Upper lobe of left lung (tissue), 6 donors: Measurements from ENCODE around the gene ARVCF. TPM values are rescaled to one million over a fixed set of nuclear protein-coding genes. Genes with fewer than 3 reads are reported as not detected.
A peak's percentile ranks its signal among the peaks of the same experiment; 100 is the strongest.

Experiments used
- ATAC-seq, 2 donors: fragments of 200-7000 bp; cut with Tn5 transposase; one replicate each; pipeline ENCODE4 v1.9.1; 2022; ENCODE audit warnings: mild to moderate bottlenecking in 2 of 2, moderate library complexity in 2 of 2; ENCODE audit not compliant: low FRiP score in 2 of 2
- DNase-seq, 2 donors: peaks; one replicate each; pipeline ENCODE4 v3.0.0-alpha.2; 2019 to 2020
- H3K27ac ChIP-seq, 4 donors: fragments of 200-600 bp; sonication (generic); one replicate each; pipeline ENCODE4 v1.5.1; 2016 to 2019
- H3K27me3 ChIP-seq, 4 donors: fragments of 200-600 bp; sonication (generic); one replicate each; pipeline ENCODE4 v1.5.1; 2017 to 2019
- H3K36me3 ChIP-seq, 4 donors: fragments of 200-600 bp; sonication (generic); one replicate each; pipeline ENCODE4 v1.5.1; 2016 to 2019
- H3K4me1 ChIP-seq, 4 donors: fragments of 200-600 bp; sonication (generic); one replicate each; pipeline ENCODE4 v1.5.1; 2018 to 2019
- H3K4me3 ChIP-seq, 4 donors: fragments of 200-600 bp; sonication (generic); one replicate each; pipeline ENCODE4 v1.5.1; 2017 to 2019; ENCODE audit warnings: mild to moderate bottlenecking in 2 of 4, moderate library complexity in 1 of 4
- H3K9me3 ChIP-seq, 4 donors: fragments of 200-600 bp; sonication (generic); one replicate each; pipeline ENCODE4 v1.5.1; 2018 to 2019
- EP300 ChIP-seq, 4 donors: sonication (generic); formaldehyde crosslinking; IDR thresholded peaks; one replicate each; pipeline ENCODE4 v1.5.1; 2017; ENCODE audit warnings: antibody characterized with exemption in 4 of 4, control low read depth in 2 of 4
- POLR2A ChIP-seq, 4 donors: fragments of 450-650 bp; IDR thresholded peaks; one replicate each; pipeline ENCODE4 v1.5.1; 2016 to 2017; ENCODE audit warnings: antibody characterized with exemption in 4 of 4, mild to moderate bottlenecking in 2 of 4
- POLR2AphosphoS5 ChIP-seq, 2 donors: sonication (generic); formaldehyde crosslinking; IDR thresholded peaks; one replicate each; pipeline ENCODE4 v1.5.1; 2017; ENCODE audit warnings: antibody characterized with exemption in 2 of 2
- WGBS, 2 donors: methylation state at CpG; one replicate each; pipeline ENCODE4 v1.1.5; 2017 to 2018; 5-methylcytosine and 5-hydroxymethylcytosine counted together
- total RNA-seq, 6 donors: library from RNA; depleted of rRNA in 4 of 6; stranded (reverse); fragments of >200 nt in 4 of 6; gene quantifications; one replicate each; pipeline versions ENCODE4 v1.1.0 to v1.2.1, GENCODE V29; 2016 to 2021
- TF ChIP-seq, protein P1 (sequence below), 6 experiments: fragments of 450-650 bp in 4 of 6; fragments of 200-600 bp in 2 of 6; sonication (generic) in 2 of 6; IDR thresholded peaks; one replicate each; pipeline ENCODE4 v1.5.1; 2016 to 2019; ENCODE audit warnings: antibody characterized with exemption in 6 of 6
- donor health status: DM: no; HTN: no; CAD: no; lungs with moderate emphysema.
- donor health status: DM: no; HTN: yes; CAD: no; lungs with severe emphysema.

Gene ARVCF
- total RNA-seq, 6 donors from 2014 or later: 18.5 to 54.5 (median 22.8) TPM

DNA sequence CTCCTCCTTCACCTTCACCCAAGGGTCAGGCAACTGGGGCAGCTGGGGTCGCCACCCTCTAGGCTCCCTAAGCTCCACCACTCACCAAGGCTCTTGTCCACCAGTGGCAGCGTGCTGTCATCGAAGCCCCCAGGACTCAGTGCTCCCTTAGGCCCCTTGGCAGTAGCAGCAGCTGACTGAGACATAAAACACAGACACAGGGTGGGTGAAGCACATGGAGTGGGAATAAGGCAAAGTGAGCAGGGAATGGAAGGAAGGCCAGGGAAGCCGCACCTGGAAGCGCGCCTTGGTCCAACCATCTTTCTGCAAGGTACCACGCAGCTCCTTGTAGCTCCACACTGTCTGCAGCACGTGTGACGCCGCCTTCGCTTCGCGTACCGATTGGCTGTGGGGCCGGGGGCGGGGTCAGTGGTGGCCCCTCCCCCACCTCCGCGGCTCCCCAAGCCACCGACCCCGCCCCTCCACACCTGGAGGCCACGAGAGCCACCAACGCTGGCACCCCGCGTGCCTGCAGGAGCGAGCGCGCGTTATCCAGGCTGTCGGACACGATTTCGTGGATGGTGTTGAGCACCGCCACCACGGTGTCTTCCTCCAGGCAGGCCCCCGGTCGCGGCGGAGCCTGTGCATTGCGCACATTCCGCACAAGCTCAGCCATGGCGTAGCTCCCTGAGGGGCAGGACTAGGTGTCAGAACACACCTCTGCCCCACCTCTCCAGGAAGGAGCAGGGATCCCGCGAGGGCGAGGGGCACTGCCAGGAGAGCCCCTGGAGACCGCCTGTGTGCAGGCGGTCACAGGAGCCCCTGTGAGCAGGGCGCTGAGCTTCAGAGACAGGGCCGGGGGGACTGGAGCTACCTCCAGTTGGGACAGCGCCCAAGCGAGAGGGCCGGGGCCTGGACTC is 43.7 kb downstream of the ARVCF start:
- 93% methylated on average over 12 to 48 of the region's 50 CpGs for WGBS, 2 donors
- peaks cover 5 to 51% (median 23%) of the 10 kb centered on the region in 4 donors for H3K36me3 ChIP-seq
- no peak overlapping the region for H3K27ac ChIP-seq
- no peaks in the 10 kb centered on the region for H3K27me3 ChIP-seq
- H3K9me3 ChIP-seq: no peaks in the 10 kb centered on the region
- DNase-seq (peak in 1 of 2 donors; percentile 84), ATAC-seq (no peak)
- no peak for TF ChIP-seq POLR2AphosphoS5 (IDR thresholded peaks at IDR 0.05)
- TF ChIP-seq, protein P1, sequence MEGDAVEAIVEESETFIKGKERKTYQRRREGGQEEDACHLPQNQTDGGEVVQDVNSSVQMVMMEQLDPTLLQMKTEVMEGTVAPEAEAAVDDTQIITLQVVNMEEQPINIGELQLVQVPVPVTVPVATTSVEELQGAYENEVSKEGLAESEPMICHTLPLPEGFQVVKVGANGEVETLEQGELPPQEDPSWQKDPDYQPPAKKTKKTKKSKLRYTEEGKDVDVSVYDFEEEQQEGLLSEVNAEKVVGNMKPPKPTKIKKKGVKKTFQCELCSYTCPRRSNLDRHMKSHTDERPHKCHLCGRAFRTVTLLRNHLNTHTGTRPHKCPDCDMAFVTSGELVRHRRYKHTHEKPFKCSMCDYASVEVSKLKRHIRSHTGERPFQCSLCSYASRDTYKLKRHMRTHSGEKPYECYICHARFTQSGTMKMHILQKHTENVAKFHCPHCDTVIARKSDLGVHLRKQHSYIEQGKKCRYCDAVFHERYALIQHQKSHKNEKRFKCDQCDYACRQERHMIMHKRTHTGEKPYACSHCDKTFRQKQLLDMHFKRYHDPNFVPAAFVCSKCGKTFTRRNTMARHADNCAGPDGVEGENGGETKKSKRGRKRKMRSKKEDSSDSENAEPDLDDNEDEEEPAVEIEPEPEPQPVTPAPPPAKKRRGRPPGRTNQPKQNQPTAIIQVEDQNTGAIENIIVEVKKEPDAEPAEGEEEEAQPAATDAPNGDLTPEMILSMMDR (IDR thresholded peaks at IDR 0.05): no peak
- TF ChIP-seq EP300 (IDR thresholded peaks at IDR 0.05): no peak
- TF ChIP-seq POLR2A (IDR thresholded peaks at IDR 0.05): no peak
- H3K4me1 ChIP-seq: peaks cover 16 to 30% (median 24%) of the 10 kb centered on the region in 4 donors
- no peak overlapping the region for H3K4me3 ChIP-seq

DNA sequence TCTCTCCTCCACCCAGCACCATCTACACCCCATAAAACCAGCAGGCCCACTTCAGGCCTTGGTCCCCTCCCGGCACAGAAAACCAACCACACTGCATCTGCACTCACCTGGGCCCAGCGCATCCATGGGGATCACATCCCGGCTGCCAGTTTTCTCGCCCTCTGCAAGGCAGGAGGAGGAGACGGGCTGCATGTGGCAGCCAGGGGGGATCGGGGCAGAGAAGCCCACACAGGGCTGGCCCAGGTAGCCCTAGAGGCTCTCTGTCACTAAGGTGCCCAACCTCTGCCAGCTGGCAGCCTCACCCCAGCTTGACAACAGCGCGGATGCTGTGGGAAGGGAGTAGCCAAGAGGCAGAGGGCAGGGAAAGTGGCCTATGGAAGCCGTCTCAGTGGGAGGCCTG is 44.4 kb downstream of the ARVCF start:
- H3K4me1 ChIP-seq: peaks cover 16 to 30% (median 24%) of the 10 kb centered on the region in 4 donors
- WGBS, 2 donors: 71 to 87% methylated on average over 9 of the region's 9 CpGs
- H3K27me3 ChIP-seq: no peaks in the 10 kb centered on the region
- peak in 1 of 2 donors; percentile 36 for DNase-seq
- H3K27ac ChIP-seq: peak overlapping the region in 2 of 4 donors; percentile 3 to 33
- no peak for TF ChIP-seq POLR2AphosphoS5 (IDR thresholded peaks at IDR 0.05)
- no peak for TF ChIP-seq EP300 (IDR thresholded peaks at IDR 0.05)
- TF ChIP-seq, protein P1 (IDR thresholded peaks at IDR 0.05): no peak
- TF ChIP-seq POLR2A (IDR thresholded peaks at IDR 0.05): no peak
- no peak for ATAC-seq
- no peak overlapping the region for H3K4me3 ChIP-seq
- H3K9me3 ChIP-seq: no peaks in the 10 kb centered on the region
- H3K36me3 ChIP-seq: peaks cover 5 to 58% (median 25%) of the 10 kb centered on the region in 4 donors

DNA sequence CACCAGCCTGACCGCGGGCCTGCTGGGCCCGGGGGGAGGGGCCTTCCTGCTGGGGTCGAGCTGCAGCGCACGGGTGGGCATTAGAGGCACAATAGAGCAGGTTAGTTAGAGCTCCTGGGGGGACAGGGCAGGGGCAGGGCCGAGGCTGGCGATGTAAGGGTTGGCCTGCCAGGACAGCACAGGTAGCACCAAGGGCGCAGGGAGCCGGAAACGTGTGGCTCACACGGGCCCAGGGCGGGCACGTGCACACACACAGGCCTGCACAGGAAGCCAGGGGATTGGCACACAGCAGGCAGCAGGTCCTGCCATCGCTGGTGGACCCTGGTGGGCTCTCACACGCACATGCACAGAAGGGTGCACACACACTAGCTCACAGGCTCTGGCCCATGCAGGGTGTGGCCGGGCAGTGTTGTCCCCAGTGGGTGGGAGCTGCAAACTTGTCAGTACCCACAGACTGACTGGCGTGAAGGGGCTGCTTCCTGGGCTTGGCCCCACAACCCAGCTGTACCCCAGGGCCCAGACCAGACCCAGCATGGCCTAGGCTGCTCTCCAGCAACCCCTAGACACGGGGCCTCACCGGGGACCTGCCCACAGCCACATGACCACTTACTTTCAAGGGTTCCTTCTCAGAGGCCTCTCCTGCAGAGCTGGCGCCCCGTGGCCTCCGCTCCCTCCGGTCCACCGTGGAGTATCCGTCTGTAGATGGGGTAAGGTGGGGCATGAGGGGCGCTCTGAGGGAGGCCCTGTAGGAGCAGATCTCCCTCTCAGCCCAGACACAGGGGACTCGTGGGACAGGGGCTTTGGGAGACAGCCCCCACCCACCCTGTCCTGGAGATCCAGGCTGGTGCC is 45.1 kb downstream of the ARVCF start:
- peaks cover 16 to 30% (median 24%) of the 10 kb centered on the region in 4 donors for H3K4me1 ChIP-seq
- H3K36me3 ChIP-seq: peaks cover 5 to 65% (median 28%) of the 10 kb centered on the region in 4 donors
- H3K4me3 ChIP-seq: no peak overlapping the region
- 44 to 57% methylated on average over 19 to 27 of the region's 28 CpGs for WGBS, 2 donors
- no peaks in the 10 kb centered on the region for H3K27me3 ChIP-seq
- peak in 1 of 4 donors; percentile 8 for TF ChIP-seq POLR2A (IDR thresholded peaks at IDR 0.05)
- TF ChIP-seq, protein P1 (IDR thresholded peaks at IDR 0.05): no peak
- H3K27ac ChIP-seq: peak overlapping the region in 3 of 4 donors; percentile 2 to 33 (median 3)
- DNase-seq: peak; percentile 75 to 80
- ATAC-seq: peak in 1 of 2 donors; percentile 61
- H3K9me3 ChIP-seq: no peaks in the 10 kb centered on the region

DNA sequence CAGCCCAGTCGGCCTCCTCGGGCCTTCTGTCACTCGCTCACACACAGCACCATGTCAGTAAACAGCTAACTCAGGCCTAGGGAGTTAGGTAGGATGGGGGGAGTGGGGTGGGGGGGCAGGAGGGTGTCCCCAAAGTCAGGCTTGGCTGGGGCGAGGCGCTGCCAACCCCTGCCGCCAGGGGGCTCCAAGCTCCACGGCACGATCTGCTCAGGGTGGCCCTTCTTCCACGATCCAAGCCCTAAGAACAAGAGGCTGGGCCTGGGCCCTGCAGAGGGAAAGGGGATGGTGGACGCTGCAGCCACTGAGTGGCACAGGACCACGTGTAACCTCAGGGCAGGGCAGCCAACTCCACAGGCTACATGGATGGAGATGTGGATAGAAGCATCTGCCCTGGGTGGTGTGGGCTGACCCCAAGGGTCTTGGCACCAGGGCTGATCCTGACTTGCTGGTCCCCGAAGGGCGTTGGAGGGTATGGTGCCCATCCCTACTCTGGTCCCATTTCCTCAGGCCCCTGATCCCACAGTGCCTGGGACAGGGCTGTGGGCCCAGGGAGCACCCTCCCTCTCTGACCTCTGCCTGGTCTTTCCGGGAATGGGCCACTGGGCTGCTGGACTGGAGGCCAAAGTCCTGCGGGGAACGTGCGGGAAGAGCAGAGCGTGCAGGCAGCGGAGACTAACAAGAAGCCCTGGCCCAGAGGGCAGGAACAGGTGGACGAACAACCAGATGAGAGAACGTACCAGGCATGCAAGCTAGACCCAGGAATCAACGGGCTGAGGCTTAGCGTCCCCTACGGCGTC is 45.9 kb downstream of the ARVCF start:
- peak overlapping the region in 2 of 4 donors; percentile 30 to 52 for H3K27ac ChIP-seq
- ATAC-seq (peak; percentile 79 to 81), DNase-seq (peak; percentile 68 to 96)
- no peak overlapping the region for H3K4me3 ChIP-seq
- no peak for TF ChIP-seq POLR2AphosphoS5 (IDR thresholded peaks at IDR 0.05)
- TF ChIP-seq, protein P1 (IDR thresholded peaks at IDR 0.05): peak; percentile 85 to 99 (median 90)
- TF ChIP-seq EP300 (IDR thresholded peaks at IDR 0.05): no peak
- TF ChIP-seq POLR2A (IDR thresholded peaks at IDR 0.05): no peak
- peaks cover 16 to 30% (median 24%) of the 10 kb centered on the region in 4 donors for H3K4me1 ChIP-seq
- 60% methylated on average over 20 to 23 of the region's 25 CpGs for WGBS, 2 donors
- peaks cover 5 to 66% (median 30%) of the 10 kb centered on the region in 4 donors for H3K36me3 ChIP-seq
- H3K27me3 ChIP-seq: no peaks in the 10 kb centered on the region
- H3K9me3 ChIP-seq: no peaks in the 10 kb centered on the region
